LNCAP (cell line): ENCODE data around the gene DCXR.

Experiments used
- CTCF ChIP-seq: fragments of 450-650 bp; IDR thresholded peaks from 2 replicates; pipeline ENCODE4 v1.5.1; 2017; ENCODE audit warnings: mild to moderate bottlenecking

The DCXR gene

GRCh38 chr17:81999976-82000802 is 37.3 kb downstream of the DCXR start:
- no peak for TF ChIP-seq CTCF

- no peak for TF ChIP-seq CTCF
Observed at GRCh38 chr17:81999587-81999975, 37.9 kb downstream of the DCXR start.

- TF ChIP-seq CTCF = no peak
Observed at GRCh38 chr17:81998691-81999438, 38.6 kb downstream of the DCXR start.

GRCh38 chr17:81998212-81998611 is 39.3 kb downstream of the DCXR start:
- no peak for TF ChIP-seq CTCF

GRCh38 chr17:81996757-81997441 is 40.6 kb downstream of the DCXR start:
- no peak for TF ChIP-seq CTCF

- TF ChIP-seq CTCF = no peak
Observed at GRCh38 chr17:81996232-81996756, 41.2 kb downstream of the DCXR start.

GRCh38 chr17:81995463-81996231 is 41.9 kb downstream of the DCXR start:
- TF ChIP-seq CTCF = no peak
